Endothelial cell of umbilical vein (primary cell): ENCODE results near the gene SMARCD1. TPM values are rescaled to one million over a fixed set of nuclear protein-coding genes. Genes with fewer than 3 reads are reported as not detected.
A peak's percentile ranks its signal among the peaks of the same experiment; 100 is the strongest.

ENCODE experiments used
- BruUV-seq: library from RNA; stranded (reverse); fragments of 400-500 nt; replicated peaks from 2 replicates; lab custom pipeline; 2021; lab: Mats Ljungman, UMichigan
- CTCF ChIA-PET: fragments of 300-600, 350-600 bp; sonication (Branson Sonifier 250); formaldehyde crosslinking; loops from one replicate; lab custom pipeline; 2021; ENCODE audit warnings: antibody characterized with exemption, inconsistent platforms; lab: Charles Lee
- POLR2A ChIA-PET: fragments of 300-600, 350-600 bp; sonication (Branson Sonifier 250); formaldehyde crosslinking; loops from one replicate; lab custom pipeline; 2021; ENCODE audit warnings: antibody characterized with exemption, inconsistent platforms; lab: Charles Lee
- DNase-seq: peaks from one replicate; pipeline ENCODE4 v3.0.0-alpha.2; 2011; ENCODE audit warnings: low read depth, low spot score
- FAIRE-seq: peaks from 2 replicates; lab custom pipeline; 2011; peaks lifted over from hg19 to GRCh38; lab: Jason Lieb, UNC
- H2AFZ ChIP-seq: 2 replicates; pipeline ENCODE4 v1.6.0; 2012; ENCODE audit warnings: low read depth, low read length, control low read depth, inconsistent platforms
- H3K27ac ChIP-seq: 2 replicates; pipeline ENCODE4 v1.5.1; 2011; ENCODE audit warnings: low read depth, mild to moderate bottlenecking, control low read depth, low read length, moderate library complexity; ENCODE audit not compliant: insufficient read depth
- H3K27me3 ChIP-seq, 2 experiments: 2 replicates each; pipeline versions ENCODE4 v1.6.0 to v1.6.1; 2011; ENCODE audit warnings: low read length in 2 of 2, mixed read lengths in 1 of 2; ENCODE audit not compliant: control insufficient read depth in 2 of 2, insufficient read depth in 2 of 2
- H3K36me3 ChIP-seq, 2 experiments: 2 replicates in 1 of 2; 3 replicates in 1 of 2; pipeline ENCODE4 v1.5.1; 2011; ENCODE audit warnings: low read length in 2 of 2, mild to moderate bottlenecking in 1 of 2, moderate library complexity in 1 of 2; ENCODE audit not compliant: control insufficient read depth in 2 of 2, insufficient read depth in 2 of 2; ENCODE audit errors: extremely low read depth in 1 of 2
- H3K4me1 ChIP-seq: 3 replicates; pipeline ENCODE4 v1.5.1; 2011; ENCODE audit warnings: mild to moderate bottlenecking, low read length; ENCODE audit not compliant: control insufficient read depth, insufficient read depth; ENCODE audit errors: extremely low read depth
- H3K4me2 ChIP-seq: 2 replicates; pipeline ENCODE4 v1.6.1; 2011; ENCODE audit warnings: low read length, control low read depth, mixed read lengths; ENCODE audit not compliant: insufficient read depth
- H3K4me3 ChIP-seq, 3 experiments: fragments of 200-600 bp in 1 of 3; sonication (generic), shearing (Covaris generic) in 1 of 3; replicated peaks in 1 of 3; 2 replicates each; pipeline ENCODE4 v1.5.1; 2011 to 2016; ENCODE audit warnings: control low read depth in 3 of 3, low read length in 3 of 3, mild to moderate bottlenecking in 2 of 3, inconsistent platforms in 1 of 3, low read depth in 1 of 3, moderate library complexity in 1 of 3; ENCODE audit not compliant: insufficient read depth in 1 of 3
- H3K79me2 ChIP-seq: 2 replicates; pipeline ENCODE4 v1.6.0; 2012; ENCODE audit warnings: low read length, inconsistent platforms; ENCODE audit not compliant: control insufficient read depth, insufficient read depth
- H3K9ac ChIP-seq: replicated peaks from 2 replicates; pipeline ENCODE3; 2011; ENCODE audit warnings: low read length, control low read depth; ENCODE audit not compliant: insufficient read depth; ENCODE audit errors: extremely low read depth
- H3K9me1 ChIP-seq: replicated peaks from 3 replicates; pipeline ENCODE4 v1.6.0; 2011; ENCODE audit warnings: mild to moderate bottlenecking, low read length; ENCODE audit not compliant: control insufficient read depth, insufficient read depth; ENCODE audit errors: extremely low read depth
- H3K9me3 ChIP-seq: replicated peaks from 2 replicates; pipeline ENCODE4 v1.5.1; 2012; ENCODE audit warnings: low read length, inconsistent platforms; ENCODE audit not compliant: control insufficient read depth, insufficient read depth
- H4K20me1 ChIP-seq: replicated peaks from 2 replicates; pipeline ENCODE3; 2011; ENCODE audit warnings: mild to moderate bottlenecking, low read length; ENCODE audit not compliant: control insufficient read depth, insufficient read depth; ENCODE audit errors: extremely low read depth
- CTCF ChIP-seq, 2 donors: IDR thresholded peaks; 1 replicate in 1 of 2; 2 replicates in 1 of 2; pipeline ENCODE4 v1.5.1; 2011; ENCODE audit warnings: low read length in 2 of 2, mild to moderate bottlenecking in 2 of 2, moderate library complexity in 2 of 2, control low read depth in 1 of 2, inconsistent platforms in 1 of 2, low read depth in 1 of 2; ENCODE audit not compliant: insufficient read depth in 1 of 2; ENCODE audit errors: extremely low read depth in 1 of 2
- EZH2 ChIP-seq: IDR thresholded peaks from 2 replicates; pipeline ENCODE4 v1.6.1; 2012; ENCODE audit warnings: borderline replicate concordance, low read depth, mild to moderate bottlenecking, moderate library complexity, low read length, inconsistent platforms; ENCODE audit not compliant: severe bottlenecking
- dilution Hi-C: fragments of 300-500 bp; cut with MboI; formaldehyde crosslinking; loops from one replicate; pipeline ENCODE4 v1.15.0; 2019; ENCODE audit warnings: low sequenced_read_pairs; ENCODE audit not compliant: extremely low pct_ligation_motif_present
- intact Hi-C: fragments of 100-400 bp; cut with micrococcal nuclease; formaldehyde crosslinking; loops from one replicate; pipeline ENCODE4 v1.10.0; 2022
- polyA plus RNA-seq, 4 experiments: library from polyadenylated mRNA; depleted of rRNA in 3 of 4; stranded (reverse) in 3 of 4; unstranded in 1 of 4; fragments of >200 nt; gene quantifications; 2 replicates each; pipeline versions ENCODE4 v1.2.1 to v1.2.3, GENCODE V29; 2011 to 2012; ENCODE audit warnings: missing spikeins in 1 of 4
- total RNA-seq: library from RNA; stranded (reverse); gene quantifications from 2 replicates; pipeline ENCODE4 v1.2.3, GENCODE V29; 2021

Gene SMARCD1
- total and polyA plus RNA-seq, 2 donors (not counting 3 experiments of a cell fraction or from before 2014, with no cell fraction given) = 86.6 to 94.2 TPM

- Histone ChIP-seq H3K27ac (no peak overlapping the region), H3K4me1 (peaks cover 4% of the 10 kb centered on the region), H3K79me2 (no peaks in the 10 kb centered on the region), H2AFZ (peak overlapping the region; percentile 45), H3K9me1 (no peaks in the 10 kb centered on the region), H3K4me3 (no peak overlapping the region), H3K9ac (no peak overlapping the region), H3K36me3 (no peaks in the 10 kb centered on the region), H3K27me3 (peaks cover 11% of the 10 kb centered on the region in 2 experiments), H4K20me1 (no peaks in the 10 kb centered on the region), H3K4me2 (no peak overlapping the region), H3K9me3 (no peaks in the 10 kb centered on the region)
- BruUV-seq = no TSS peak
- ChIA-PET POLR2A (interaction anchor here (0.6 to 0.7 kb wide), 2 partner anchors 14 to 233 kb away, joined by 3 read pairs; partner anchors contain the start of gene SMARCD1), CTCF (interaction anchor here (0.6 to 12.1 kb wide), 48 partner anchors 8 to 325 kb away, joined by 3 to 317 read pairs (median 6); partner anchors contain the start of genes AQP6, BCDIN3D, CERS5 and COX14)
- dilution Hi-C loops = loop anchor here (25.0 kb wide), 1 partner anchor 108 kb away; the partner anchor contains the start of genes AQP2, AQP5 and AQP6
- FAIRE-seq (peak; percentile 94), DNase-seq (peak; percentile 76)
- TF ChIP-seq CTCF (IDR thresholded peaks at IDR 0.05; ENCODE audit: extremely low read depth in 1 of 2, insufficient read depth in 1 of 2, low read depth in 1 of 2, low read length in 2 of 2) (peak; percentile 93 to 95), EZH2 (no peak)
- intact Hi-C loops = loop anchor here (1.0 to 5.0 kb wide), 5 partner anchors 31 to 293 kb away; no protein-coding TSS in a partner anchor
These were observed 14.7 kb upstream of the SMARCD1 start for GRCh38 chr12:50070314-50071060.
